ENCODE measurements around the gene LBP. TPM values are rescaled to one million over a fixed set of nuclear protein-coding genes. Genes with fewer than 3 reads are reported as not detected.

Gene LBP
- total RNA-seq, 4 donors from 2014 or later = 1.4 to 17.9 (median 6.5) TPM

DNA sequence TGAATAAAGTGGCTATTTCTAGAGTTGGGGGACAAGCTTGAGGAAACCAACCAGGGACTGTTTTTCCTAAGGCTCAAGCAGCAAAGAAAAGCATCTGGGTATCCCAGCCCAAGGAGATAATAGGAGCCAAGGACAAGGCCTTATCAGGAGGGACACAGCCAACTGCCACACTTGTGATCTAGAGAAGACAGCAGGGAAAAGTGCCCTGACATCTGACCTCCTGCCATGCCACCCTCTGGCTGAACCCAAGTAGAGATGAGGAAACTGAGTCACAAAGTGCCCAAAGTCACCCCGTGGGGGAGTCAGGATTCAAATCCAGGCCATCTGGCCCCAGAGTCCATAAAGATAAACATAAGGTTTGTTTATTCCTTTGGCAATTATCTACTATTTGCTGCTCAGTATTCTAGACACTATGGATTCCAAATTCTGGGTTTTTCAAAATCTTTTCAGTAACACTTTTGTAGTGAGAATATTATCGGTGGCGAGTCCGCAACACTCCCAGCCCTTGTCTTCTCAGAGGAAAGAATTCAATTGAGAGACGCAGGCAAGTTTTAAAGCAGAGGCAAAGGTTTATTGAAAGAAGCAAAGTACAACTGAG is 3.5 kb upstream of the LBP start:
- no peak overlapping the region for H3K27ac ChIP-seq
- no peak for TF ChIP-seq POLR2A (IDR thresholded peaks at IDR 0.05)
- TF ChIP-seq, protein P1, sequence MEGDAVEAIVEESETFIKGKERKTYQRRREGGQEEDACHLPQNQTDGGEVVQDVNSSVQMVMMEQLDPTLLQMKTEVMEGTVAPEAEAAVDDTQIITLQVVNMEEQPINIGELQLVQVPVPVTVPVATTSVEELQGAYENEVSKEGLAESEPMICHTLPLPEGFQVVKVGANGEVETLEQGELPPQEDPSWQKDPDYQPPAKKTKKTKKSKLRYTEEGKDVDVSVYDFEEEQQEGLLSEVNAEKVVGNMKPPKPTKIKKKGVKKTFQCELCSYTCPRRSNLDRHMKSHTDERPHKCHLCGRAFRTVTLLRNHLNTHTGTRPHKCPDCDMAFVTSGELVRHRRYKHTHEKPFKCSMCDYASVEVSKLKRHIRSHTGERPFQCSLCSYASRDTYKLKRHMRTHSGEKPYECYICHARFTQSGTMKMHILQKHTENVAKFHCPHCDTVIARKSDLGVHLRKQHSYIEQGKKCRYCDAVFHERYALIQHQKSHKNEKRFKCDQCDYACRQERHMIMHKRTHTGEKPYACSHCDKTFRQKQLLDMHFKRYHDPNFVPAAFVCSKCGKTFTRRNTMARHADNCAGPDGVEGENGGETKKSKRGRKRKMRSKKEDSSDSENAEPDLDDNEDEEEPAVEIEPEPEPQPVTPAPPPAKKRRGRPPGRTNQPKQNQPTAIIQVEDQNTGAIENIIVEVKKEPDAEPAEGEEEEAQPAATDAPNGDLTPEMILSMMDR (IDR thresholded peaks at IDR 0.05 in 4 of 5, conservative IDR thresholded peaks at IDR 0.05 in 1 of 5) = no peak
- no peaks in the 10 kb centered on the region for H3K36me3 ChIP-seq
- ATAC-seq (no peak), DNase-seq (no peak)
- H3K4me1 ChIP-seq = peaks cover 22 to 26% of the 10 kb centered on the region in 2 donors
- intact Hi-C loops (cut with DNase I; ENCODE audit: low total_unique reads) = no loop called here
- in situ Hi-C loops (cut with MboI; ENCODE audit: low sequenced_read_pairs in 4 of 4) = loop anchor here in 1 of 4 donors (25.0 kb wide), 1 partner anchor 281 kb away; no protein-coding TSS in a partner anchor
- no peaks in the 10 kb centered on the region for H3K27me3 ChIP-seq
- no peak overlapping the region for H3K4me3 ChIP-seq
- H3K9me3 ChIP-seq = no peaks in the 10 kb centered on the region

DNA sequence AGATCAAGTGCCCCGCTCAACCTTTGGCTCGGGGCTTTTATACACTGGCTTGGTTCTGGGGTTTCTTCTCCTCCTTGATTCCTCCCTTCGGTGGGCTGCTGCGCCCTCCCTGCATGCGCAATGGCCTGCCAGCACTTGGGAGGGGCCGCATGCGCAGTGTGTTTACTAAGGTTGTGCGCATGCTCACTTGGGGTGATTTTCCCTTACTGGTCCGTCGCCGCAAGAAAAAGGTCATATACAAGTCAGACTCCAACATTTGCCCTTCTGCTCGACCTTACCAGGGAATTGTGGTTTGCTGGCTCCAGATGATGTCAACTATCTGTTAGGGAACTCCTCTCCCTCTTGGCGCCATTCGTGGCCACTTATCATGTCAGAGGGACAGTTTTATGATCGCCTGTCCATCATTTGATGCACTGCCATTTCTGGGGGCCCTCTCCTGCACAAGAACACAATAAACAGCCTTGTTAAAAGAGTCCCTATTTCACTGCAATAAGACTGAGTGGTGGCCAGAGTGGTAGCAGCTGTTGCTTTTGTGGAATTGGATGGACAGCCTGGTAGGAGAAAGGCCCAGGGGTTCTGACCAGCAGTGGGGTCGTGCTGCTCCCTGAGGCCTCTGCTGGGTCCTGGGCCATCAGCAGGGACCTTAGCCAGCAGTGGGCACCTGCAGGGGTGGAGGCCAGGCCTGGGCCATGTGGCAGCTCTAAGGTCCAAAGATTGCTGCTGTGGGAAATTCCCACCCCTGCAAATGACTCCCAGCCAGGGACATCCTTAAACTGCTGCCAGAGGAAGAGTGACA is 2.8 kb upstream of the LBP start:
- peaks cover 22 to 26% of the 10 kb centered on the region in 2 donors for H3K4me1 ChIP-seq
- no peaks in the 10 kb centered on the region for H3K36me3 ChIP-seq
- in situ Hi-C loops (cut with MboI; ENCODE audit: low sequenced_read_pairs in 4 of 4) = loop anchor here in 1 of 4 donors (25.0 kb wide), 1 partner anchor 281 kb away; no protein-coding TSS in a partner anchor
- no peaks in the 10 kb centered on the region for H3K9me3 ChIP-seq
- intact Hi-C loops (cut with DNase I; ENCODE audit: low total_unique reads) = no loop called here
- no peak for DNase-seq
- no peak overlapping the region for H3K4me3 ChIP-seq
- H3K27ac ChIP-seq = no peak overlapping the region
- TF ChIP-seq, protein P1 (IDR thresholded peaks at IDR 0.05 in 4 of 5, conservative IDR thresholded peaks at IDR 0.05 in 1 of 5) = no peak
- TF ChIP-seq POLR2A (IDR thresholded peaks at IDR 0.05) = no peak
- no peaks in the 10 kb centered on the region for H3K27me3 ChIP-seq
- no peak for ATAC-seq

DNA sequence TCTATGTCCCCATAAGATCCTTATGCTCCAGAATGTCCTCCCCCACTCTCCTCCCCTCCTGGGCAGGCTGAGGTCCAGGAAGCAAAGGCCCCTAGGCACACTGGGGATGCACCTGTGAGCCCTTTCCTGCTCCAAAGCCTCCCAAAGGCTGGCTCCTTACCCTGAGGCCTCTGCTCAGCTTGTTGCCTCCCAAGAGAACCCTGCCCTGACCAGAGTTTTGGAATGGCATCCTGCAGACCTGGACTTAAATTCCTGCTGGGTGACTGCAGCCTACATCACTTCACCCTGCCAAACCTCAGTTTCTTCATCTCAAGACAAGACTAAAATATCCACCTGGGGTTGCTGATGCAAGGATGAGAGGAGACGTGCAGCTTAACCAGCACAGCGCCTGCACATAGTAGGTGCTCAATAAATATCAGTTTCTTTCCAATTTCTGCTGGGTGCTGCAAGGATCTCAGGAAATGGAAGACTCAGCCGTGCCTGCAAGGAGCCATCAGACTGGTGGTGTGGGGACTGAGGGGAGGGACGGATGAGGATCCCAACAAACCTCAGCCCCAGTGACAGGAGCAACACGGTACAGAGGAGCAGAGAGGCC is 2.1 kb upstream of the LBP start:
- in situ Hi-C loops (cut with MboI; ENCODE audit: low sequenced_read_pairs in 4 of 4) (loop anchor here in 1 of 4 donors (25.0 kb wide), 1 partner anchor 282 kb away; no protein-coding TSS in a partner anchor), intact Hi-C loops (cut with DNase I; ENCODE audit: low total_unique reads) (no loop called here)
- H3K36me3 ChIP-seq = no peaks in the 10 kb centered on the region
- no peak overlapping the region for H3K4me3 ChIP-seq
- no peaks in the 10 kb centered on the region for H3K27me3 ChIP-seq
- DNase-seq = no peak
- peaks cover 22 to 26% of the 10 kb centered on the region in 2 donors for H3K4me1 ChIP-seq
- peak overlapping the region in 2 of 4 donors; percentile 71 to 74 for H3K27ac ChIP-seq
- ATAC-seq = no peak
- no peak for TF ChIP-seq POLR2A (IDR thresholded peaks at IDR 0.05)
- TF ChIP-seq, protein P1 (IDR thresholded peaks at IDR 0.05 in 4 of 5, conservative IDR thresholded peaks at IDR 0.05 in 1 of 5) = no peak
- H3K9me3 ChIP-seq = no peaks in the 10 kb centered on the region

- in situ Hi-C loops (cut with MboI; ENCODE audit: low sequenced_read_pairs in 4 of 4) (loop anchor here in 1 of 4 donors (25.0 kb wide), 1 partner anchor 283 kb away; no protein-coding TSS in a partner anchor), intact Hi-C loops (cut with DNase I; ENCODE audit: low total_unique reads) (no loop called here)
- no peaks in the 10 kb centered on the region for H3K36me3 ChIP-seq
- no peaks in the 10 kb centered on the region for H3K9me3 ChIP-seq
- no peak overlapping the region for H3K4me3 ChIP-seq
- DNase-seq (no peak), ATAC-seq (peak; percentile 43 to 75)
- peak overlapping the region; percentile 36 to 74 (median 64) for H3K27ac ChIP-seq
- peaks cover 22 to 26% of the 10 kb centered on the region in 2 donors for H3K4me1 ChIP-seq
- TF ChIP-seq, protein P1 (IDR thresholded peaks at IDR 0.05 in 4 of 5, conservative IDR thresholded peaks at IDR 0.05 in 1 of 5) = no peak
- no peak for TF ChIP-seq POLR2A (IDR thresholded peaks at IDR 0.05)
- no peaks in the 10 kb centered on the region for H3K27me3 ChIP-seq
Measured at GRCh38 chr20:38345643-38346042, 639 bp upstream of the LBP start.

Data from gastrocnemius medialis (tissue), 4 donors.